Heart right ventricle (tissue), 16 donors: Measurements from ENCODE around the gene PPP1R1C. TPM values are rescaled to one million over a fixed set of nuclear protein-coding genes. Genes with fewer than 3 reads are reported as not detected.

ENCODE experiments used
- ATAC-seq, 8 donors: fragments of 200-7000 bp; cut with Tn5 transposase; one replicate each; pipeline ENCODE4 v1.9.1; 2020; ENCODE audit warnings: mild to moderate bottlenecking in 8 of 8, moderate library complexity in 8 of 8, moderate number of reproducible peaks in 1 of 8
- DNase-seq, 2 donors: peaks; one replicate each; pipeline ENCODE4 v3.0.0-alpha.2; 2020
- H3K27ac ChIP-seq, 10 donors: fragments of 200-600 bp; sonication (generic) in 2 of 10; one replicate each; pipeline versions ENCODE4 v1.5.0 to v1.8.0; 2020 to 2022; ENCODE audit warnings: mild to moderate bottlenecking in 3 of 10
- H3K27me3 ChIP-seq, 7 donors: fragments of 200-600 bp; one replicate each; pipeline ENCODE4 v1.8.0; 2021 to 2022; ENCODE audit warnings: mild to moderate bottlenecking in 2 of 7
- H3K36me3 ChIP-seq, 9 donors: fragments of 200-600 bp; sonication (generic) in 1 of 9; one replicate each; pipeline versions ENCODE4 v1.5.0 to v1.8.0; 2020 to 2022; ENCODE audit warnings: mild to moderate bottlenecking in 2 of 9
- H3K4me1 ChIP-seq, 9 donors: fragments of 200-600 bp; sonication (generic) in 1 of 9; one replicate each; pipeline versions ENCODE4 v1.5.0 to v1.8.0; 2020 to 2022; ENCODE audit warnings: mild to moderate bottlenecking in 4 of 9
- H3K4me3 ChIP-seq, 10 donors: fragments of 200-600 bp; sonication (generic) in 2 of 10; one replicate each; pipeline versions ENCODE4 v1.5.0 to v1.8.0; 2020 to 2022; ENCODE audit warnings: mild to moderate bottlenecking in 7 of 10, moderate library complexity in 2 of 10
- H3K9me3 ChIP-seq, 11 donors: fragments of 200-600 bp in 10 of 11; sonication (generic) in 2 of 11; one replicate each; pipeline versions ENCODE4 v1.5.0 to v1.8.0; 2013 to 2022; ENCODE audit warnings: mild to moderate bottlenecking in 2 of 11, control low read depth in 1 of 11, moderate library complexity in 1 of 11
- WGBS, 2 donors: extraction: QIAGEN DNeasy Blood & Tissue Kit; methylation state at CpG; one replicate each; pipeline ENCODE4 v1.1.7; 2013; ENCODE audit warnings: inconsistent platforms in 1 of 2; 5-methylcytosine and 5-hydroxymethylcytosine counted together
- intact Hi-C, 10 donors: fragments of 100-400 bp; cut with DNase I; formaldehyde crosslinking; loops; one replicate each; pipeline versions ENCODE4 v1.11.1 to v1.14.2; 2022
- polyA plus RNA-seq, 2 donors: library from polyadenylated mRNA; stranded (reverse); fragments of 200-250 nt; gene quantifications; one replicate each; pipeline ENCODE4 v1.2.3, GENCODE V29; 2013
- total RNA-seq, 10 donors: library from RNA; stranded (reverse); fragmentation: NEBNext Ultra II Directional in 3 of 10; extraction: Animal tissue kit (Norgen Biotek cat#: 25700) in 3 of 10; gene quantifications; one replicate each; pipeline versions ENCODE4 v1.2.1 to v1.2.4, GENCODE V29; 2021 to 2023
- TF ChIP-seq, protein P1 (sequence below), 9 donors: fragments of 200-600 bp; sonication (generic) in 2 of 9; IDR thresholded peaks; one replicate each; pipeline versions ENCODE4 v1.5.0 to v1.8.0; 2021 to 2022; ENCODE audit warnings: antibody characterized with exemption in 9 of 9, mild to moderate bottlenecking in 5 of 9, moderate library complexity in 1 of 9
- donor health status: Arrhythmogenic right ventricular cardiomyopathy.
- donor health status: ischemic (EF 13 %, LVEDD 7.1; RV severe dilation, severe dysfunction).
- donor health status: healthy with polysubstance abuse.
- donor health status: DM: no; HTN: yes; CAD: no.
- donor health status: DM: no; HTN: no; CAD: no.
- donor health status: ischemic (EF 25% LVEDD 6.9; RV normal size, moderate dysfunction).
- donor health status: ischemic (EF 25% LVEDD 5.7; RV mildly dilated, moderate dysfunction).
- donor health status: healthy.
- donor health status: DM: yes; HTN: yes; CAD: no.
- donor health status: Ischemic cardiomyopathy.
- donor health status: ischemic (EF 35%, LVEDD 5.7; RV mildly dilated, moderate dysfunction).
- donor health status: nonischemic (EF 11% LVEDD 7.7; RV severe dilation, severe dysfunction).
- donor health status: DM: yes; HTN: yes; CAD: no.
- donor health status: PGD.
- donor health status: ischemic (EF 29% LVEDD 5.4; RV normal size, mild dysfunction).
- donor health status: nonischemic (EF 23%, LVEDD 6.1; RV moderate dilation, normal function).

Gene PPP1R1C
- total and polyA plus RNA-seq, 12 donors = 4.9 to 45.5 (median 31.0) TPM

DNA sequence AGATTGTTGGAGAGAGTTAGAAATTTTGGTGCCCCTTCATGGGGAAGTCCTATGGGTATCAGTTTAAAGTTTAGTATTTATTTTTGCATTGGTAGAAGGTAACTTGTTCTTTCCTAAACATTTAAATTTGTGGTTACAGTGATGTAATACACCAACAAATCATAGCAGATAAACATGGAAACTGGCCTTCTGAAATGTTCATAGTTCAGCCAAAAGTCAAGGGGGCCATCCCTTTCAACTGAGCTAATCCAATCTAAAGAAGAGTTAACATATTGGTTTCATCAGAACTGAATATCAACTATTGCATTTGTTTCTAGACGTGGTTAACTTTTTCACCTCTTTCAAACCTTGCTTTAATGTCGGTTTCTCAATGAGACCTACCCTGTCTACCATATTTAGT lies 46.3 kb downstream of the PPP1R1C start:
- H3K27me3 ChIP-seq = no peaks in the 10 kb centered on the region
- ATAC-seq (no peak), DNase-seq (no peak)
- H3K4me1 ChIP-seq = peaks cover 0 to 6% (median 0%) of the 10 kb centered on the region in 9 donors
- no peaks in the 10 kb centered on the region for H3K36me3 ChIP-seq
- intact Hi-C loops = no loop called here
- TF ChIP-seq, protein P1, sequence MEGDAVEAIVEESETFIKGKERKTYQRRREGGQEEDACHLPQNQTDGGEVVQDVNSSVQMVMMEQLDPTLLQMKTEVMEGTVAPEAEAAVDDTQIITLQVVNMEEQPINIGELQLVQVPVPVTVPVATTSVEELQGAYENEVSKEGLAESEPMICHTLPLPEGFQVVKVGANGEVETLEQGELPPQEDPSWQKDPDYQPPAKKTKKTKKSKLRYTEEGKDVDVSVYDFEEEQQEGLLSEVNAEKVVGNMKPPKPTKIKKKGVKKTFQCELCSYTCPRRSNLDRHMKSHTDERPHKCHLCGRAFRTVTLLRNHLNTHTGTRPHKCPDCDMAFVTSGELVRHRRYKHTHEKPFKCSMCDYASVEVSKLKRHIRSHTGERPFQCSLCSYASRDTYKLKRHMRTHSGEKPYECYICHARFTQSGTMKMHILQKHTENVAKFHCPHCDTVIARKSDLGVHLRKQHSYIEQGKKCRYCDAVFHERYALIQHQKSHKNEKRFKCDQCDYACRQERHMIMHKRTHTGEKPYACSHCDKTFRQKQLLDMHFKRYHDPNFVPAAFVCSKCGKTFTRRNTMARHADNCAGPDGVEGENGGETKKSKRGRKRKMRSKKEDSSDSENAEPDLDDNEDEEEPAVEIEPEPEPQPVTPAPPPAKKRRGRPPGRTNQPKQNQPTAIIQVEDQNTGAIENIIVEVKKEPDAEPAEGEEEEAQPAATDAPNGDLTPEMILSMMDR (IDR thresholded peaks at IDR 0.05) = no peak
- no peak overlapping the region for H3K27ac ChIP-seq
- 79 to 89% methylated on average over 2 of the region's 2 CpGs for WGBS, 2 donors
- H3K9me3 ChIP-seq = no peaks in the 10 kb centered on the region
- H3K4me3 ChIP-seq = no peak overlapping the region

DNA sequence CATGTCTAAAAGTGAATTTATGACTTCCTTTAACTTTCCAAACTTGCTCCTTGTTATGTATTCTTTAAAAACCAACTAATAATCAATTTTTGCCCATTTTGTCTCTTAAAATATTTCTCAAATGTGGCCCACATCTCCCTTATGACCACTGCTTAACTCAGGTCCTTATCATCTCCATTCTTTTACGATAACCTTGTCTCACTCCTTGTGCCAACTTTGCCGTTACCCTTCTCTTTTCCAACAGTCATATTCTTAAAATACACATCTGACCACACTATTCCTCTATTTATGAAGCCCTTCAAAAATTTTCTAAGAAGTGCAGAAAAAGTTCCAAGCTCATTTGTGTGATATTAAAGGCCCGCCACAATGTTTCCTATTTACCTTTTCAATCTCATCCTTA lies 47.8 kb downstream of the PPP1R1C start:
- TF ChIP-seq, protein P1 (IDR thresholded peaks at IDR 0.05) = no peak
- ATAC-seq (peak in 2 of 8 donors; percentile 49 to 83), DNase-seq (no peak)
- no peaks in the 10 kb centered on the region for H3K9me3 ChIP-seq
- H3K27ac ChIP-seq = peak overlapping the region in 5 of 10 donors; percentile 18 to 61 (median 37)
- whole genome bisulfite sequencing, 2 donors = 57 to 64% methylated on average over 3 of the region's 3 CpGs
- H3K36me3 ChIP-seq = no peaks in the 10 kb centered on the region
- intact Hi-C loops = no loop called here
- peaks cover 0 to 8% (median 3%) of the 10 kb centered on the region in 9 donors for H3K4me1 ChIP-seq
- no peak overlapping the region for H3K4me3 ChIP-seq
- no peaks in the 10 kb centered on the region for H3K27me3 ChIP-seq

GRCh38 chr2:182038576-182038975 lies 52.9 kb downstream of the PPP1R1C start:
- ATAC-seq (peak; percentile 63 to 94 (median 71)), DNase-seq (no peak)
- Histone ChIP-seq H3K4me3 (no peak overlapping the region), H3K9me3 (no peaks in the 10 kb centered on the region), H3K27me3 (no peaks in the 10 kb centered on the region), H3K36me3 (no peaks in the 10 kb centered on the region), H3K27ac (peak overlapping the region in 3 of 10 donors; percentile 31 to 42 (median 40)), H3K4me1 (peaks cover 0 to 24% (median 6%) of the 10 kb centered on the region in 9 donors)
- intact Hi-C loops = no loop called here
- WGBS, 2 donors = 18 to 24% methylated on average over 1 of the region's 1 CpG
- TF ChIP-seq, protein P1 (IDR thresholded peaks at IDR 0.05) = no peak

DNA sequence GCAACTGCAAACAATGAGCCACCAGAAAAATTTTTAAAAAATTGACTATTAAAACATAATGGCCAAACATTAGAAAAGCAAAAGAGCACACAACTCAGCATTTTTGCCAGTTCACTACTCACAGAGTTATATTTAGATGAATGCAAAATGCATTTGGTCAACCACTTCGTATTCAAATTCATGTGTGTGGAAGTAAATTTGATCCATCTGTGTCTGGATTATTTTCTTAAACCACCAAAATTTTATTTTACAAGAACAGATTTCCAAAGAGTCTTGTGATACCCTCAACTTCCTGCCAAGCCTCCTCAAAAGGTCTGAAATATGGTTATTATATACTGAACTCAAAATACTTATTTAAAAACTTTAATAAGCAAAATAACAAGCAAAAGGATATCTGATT lies 57.4 kb downstream of the PPP1R1C start:
- H3K27me3 ChIP-seq = no peaks in the 10 kb centered on the region
- no peaks in the 10 kb centered on the region for H3K9me3 ChIP-seq
- 57 to 75% methylated on average over 1 of the region's 1 CpG for WGBS, 2 donors
- H3K27ac ChIP-seq = no peak overlapping the region
- intact Hi-C loops = loop anchor here in 1 of 10 donors (10.0 kb wide), 1 partner anchor 48 kb away; no protein-coding TSS in a partner anchor
- DNase-seq (no peak), ATAC-seq (no peak)
- no peaks in the 10 kb centered on the region for H3K36me3 ChIP-seq
- no peak overlapping the region for H3K4me3 ChIP-seq
- TF ChIP-seq, protein P1 (IDR thresholded peaks at IDR 0.05) = no peak
- peaks cover 0 to 27% (median 7%) of the 10 kb centered on the region in 9 donors for H3K4me1 ChIP-seq
